GM23248 (cell line): Measurements from ENCODE around the gene CCDC194.

ENCODE experiments used
- EZH2 ChIP-seq: fragments of 200-600 bp; sonication (generic); IDR thresholded peaks from 2 replicates; pipeline ENCODE4 v1.6.1; 2018; ENCODE audit warnings: antibody characterized with exemption, mild to moderate bottlenecking; ENCODE audit not compliant: insufficient read depth, poor library complexity, severe bottlenecking
- EZH2phosphoT487 ChIP-seq: fragments of 200-600 bp; sonication (generic); IDR thresholded peaks from 2 replicates; pipeline ENCODE4 v1.6.1; 2018; ENCODE audit warnings: antibody characterized with exemption, moderate library complexity, mild to moderate bottlenecking, low read depth; ENCODE audit not compliant: insufficient read depth

- no peak for TF ChIP-seq EZH2phosphoT487
- TF ChIP-seq EZH2 = no peak
Observed at GRCh38 chr19:17406887-17407196, 12.8 kb upstream of the CCDC194 start.
